ENCODE results near the gene SRP68. TPM values are rescaled to one million over a fixed set of nuclear protein-coding genes. Genes with fewer than 3 reads are reported as not detected.

SRP68 gene
- total and polyA plus RNA-seq, 2 experiments from 2014 or later, result 38.2 to 69.8 TPM

DNA sequence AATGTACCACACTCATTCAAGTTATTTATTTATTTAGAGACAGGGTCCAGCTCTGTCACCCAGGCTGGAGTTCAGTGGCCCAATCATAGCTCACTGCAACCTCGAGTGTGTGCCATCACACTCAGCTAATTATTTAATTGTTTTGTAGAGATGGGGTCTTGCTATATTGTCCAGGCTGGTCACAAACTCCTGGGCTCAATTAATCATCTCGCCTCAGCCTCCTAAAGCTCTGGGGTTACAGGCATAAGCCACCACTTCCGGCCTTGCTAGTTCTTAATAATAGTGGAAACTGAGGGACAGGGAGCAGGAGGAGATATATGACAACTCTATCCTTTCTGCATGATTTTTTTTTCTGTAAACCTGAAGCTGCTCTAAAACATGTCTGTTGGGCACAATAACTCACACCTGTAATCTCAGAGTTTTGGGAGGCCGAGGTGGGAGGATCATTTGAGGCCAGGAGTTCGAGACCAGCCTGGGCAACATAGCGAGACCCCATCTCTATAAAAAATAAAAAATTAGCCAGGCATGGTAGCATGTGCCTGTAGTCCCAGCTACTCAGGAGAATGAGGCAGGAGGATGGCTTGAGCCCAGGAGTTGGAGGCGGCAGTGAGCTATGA lies 42.9 kb upstream of the SRP68 start:
- in situ Hi-C loops (cut with MboI), result no loop called here
- WGBS, 2 experiments (ENCODE audit: low coverage in 1 of 2, low lambda C conversion rate in 2 of 2, missing lambda C conversion rate in 2 of 2), result 68 to 73% methylated on average over 7 of the region's 7 CpGs
- H3K9me2 ChIP-seq (ENCODE audit: insufficient read depth), result no peaks in the 10 kb centered on the region
- no peaks in the 10 kb centered on the region for H3K27me3 ChIP-seq (replicated peaks; ENCODE audit: insufficient read depth)
- no peaks in the 10 kb centered on the region for H3K4me1 ChIP-seq (ENCODE audit: insufficient read depth)
- no peak overlapping the region for H2AFZ ChIP-seq
- no peaks in the 10 kb centered on the region for H4K20me1 ChIP-seq (ENCODE audit: insufficient read depth)
- H3K27ac ChIP-seq, result no peak overlapping the region
- H3K9ac ChIP-seq, result no peak overlapping the region
- H3K4me2 ChIP-seq (ENCODE audit: unreplicated experiment), result no peak overlapping the region
- no peaks in the 10 kb centered on the region for H3K36me3 ChIP-seq (ENCODE audit: low read depth)
- H3F3A ChIP-seq (ENCODE audit: insufficient read depth), result no peaks in the 10 kb centered on the region
- no peaks in the 10 kb centered on the region for H3K79me2 ChIP-seq (ENCODE audit: insufficient read depth)
- no peak for DNase-seq
- H3K9me3 ChIP-seq (ENCODE audit: low read depth), result no peaks in the 10 kb centered on the region
- no peak overlapping the region for H3K4me3 ChIP-seq
- no peak for TF ChIP-seq EZH2phosphoT487 (IDR thresholded peaks at IDR 0.05; ENCODE audit: insufficient read depth, low read depth)
- no peak for TF ChIP-seq EZH2 (IDR thresholded peaks at IDR 0.05; ENCODE audit: insufficient read depth, poor library complexity, severe bottlenecking)

- Histone ChIP-seq H3K79me2 (ENCODE audit: insufficient read depth) (no peaks in the 10 kb centered on the region), H3K9me3 (ENCODE audit: low read depth) (no peaks in the 10 kb centered on the region), H2AFZ (no peak overlapping the region), H3K4me1 (ENCODE audit: insufficient read depth) (no peaks in the 10 kb centered on the region), H4K20me1 (ENCODE audit: insufficient read depth) (no peaks in the 10 kb centered on the region), H3K27ac (no peak overlapping the region), H3K9me2 (ENCODE audit: insufficient read depth) (no peaks in the 10 kb centered on the region), H3K4me3 (no peak overlapping the region), H3F3A (ENCODE audit: insufficient read depth) (no peaks in the 10 kb centered on the region), H3K27me3 (replicated peaks; ENCODE audit: insufficient read depth) (no peaks in the 10 kb centered on the region), H3K9ac (no peak overlapping the region), H3K4me2 (ENCODE audit: unreplicated experiment) (no peak overlapping the region), H3K36me3 (ENCODE audit: low read depth) (no peaks in the 10 kb centered on the region)
- DNase-seq, result peak; percentile 18
- WGBS, 2 experiments (ENCODE audit: low coverage in 1 of 2, low lambda C conversion rate in 2 of 2, missing lambda C conversion rate in 2 of 2), result 52 to 62% methylated on average over 2 of the region's 2 CpGs
- in situ Hi-C loops (cut with MboI), result no loop called here
- no peak for TF ChIP-seq EZH2 (IDR thresholded peaks at IDR 0.05; ENCODE audit: insufficient read depth, poor library complexity, severe bottlenecking)
- no peak for TF ChIP-seq EZH2phosphoT487 (IDR thresholded peaks at IDR 0.05; ENCODE audit: insufficient read depth, low read depth)
Observed at GRCh38 chr17:76111956-76112355, 39.6 kb upstream of the SRP68 start.

DNA sequence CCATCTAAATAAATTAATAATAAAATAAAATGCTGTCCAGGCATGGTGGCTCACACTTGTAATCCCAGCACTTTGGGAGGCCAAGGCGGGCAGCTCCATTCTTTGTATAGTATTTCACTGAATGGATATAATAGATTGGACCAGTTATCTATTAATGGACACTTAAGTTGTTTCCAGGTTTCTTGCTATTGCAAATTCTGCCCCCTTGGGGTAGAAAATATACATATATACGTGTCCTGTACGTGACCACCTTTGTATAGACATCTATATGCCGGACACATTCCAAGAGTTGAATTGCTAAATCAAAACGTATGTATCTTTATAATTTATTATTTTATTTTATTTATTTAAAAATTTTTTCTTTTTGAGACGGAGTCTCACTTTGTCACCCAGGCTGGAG lies 35.2 kb upstream of the SRP68 start:
- Histone ChIP-seq H2AFZ (no peak overlapping the region), H3F3A (ENCODE audit: insufficient read depth) (no peaks in the 10 kb centered on the region), H4K20me1 (ENCODE audit: insufficient read depth) (no peaks in the 10 kb centered on the region), H3K4me3 (no peak overlapping the region), H3K4me1 (ENCODE audit: insufficient read depth) (peaks cover 4% of the 10 kb centered on the region; the same call in 1 of the 2 replicates), H3K27me3 (replicated peaks; ENCODE audit: insufficient read depth) (no peaks in the 10 kb centered on the region), H3K36me3 (ENCODE audit: low read depth) (no peaks in the 10 kb centered on the region), H3K27ac (no peak overlapping the region), H3K4me2 (ENCODE audit: unreplicated experiment) (no peak overlapping the region), H3K9ac (no peak overlapping the region), H3K9me2 (ENCODE audit: insufficient read depth) (no peaks in the 10 kb centered on the region), H3K9me3 (ENCODE audit: low read depth) (no peaks in the 10 kb centered on the region), H3K79me2 (ENCODE audit: insufficient read depth) (peaks cover 11% of the 10 kb centered on the region)
- WGBS, 2 experiments (ENCODE audit: low coverage in 1 of 2, low lambda C conversion rate in 2 of 2, missing lambda C conversion rate in 2 of 2), result 87 to 89% methylated on average over 6 of the region's 6 CpGs
- peak; percentile 29 for DNase-seq
- in situ Hi-C loops (cut with MboI), result no loop called here
- TF ChIP-seq EZH2 (IDR thresholded peaks at IDR 0.05; ENCODE audit: insufficient read depth, poor library complexity, severe bottlenecking) (no peak), EZH2phosphoT487 (IDR thresholded peaks at IDR 0.05; ENCODE audit: insufficient read depth, low read depth) (no peak)

GRCh38 chr17:76106703-76107102 lies 34.4 kb upstream of the SRP68 start:
- Histone ChIP-seq H3K27ac (no peak overlapping the region), H3K9ac (no peak overlapping the region), H4K20me1 (ENCODE audit: insufficient read depth) (no peaks in the 10 kb centered on the region), H3K27me3 (replicated peaks; ENCODE audit: insufficient read depth) (no peaks in the 10 kb centered on the region), H3K4me1 (ENCODE audit: insufficient read depth) (peaks cover 4% of the 10 kb centered on the region; the same call in 1 of the 2 replicates), H3K36me3 (ENCODE audit: low read depth) (peaks cover under 1% of the 10 kb centered on the region; the same call in 1 of the 2 replicates), H2AFZ (peak overlapping the region; percentile 36; the same call in 1 of the 2 replicates), H3F3A (ENCODE audit: insufficient read depth) (no peaks in the 10 kb centered on the region), H3K79me2 (ENCODE audit: insufficient read depth) (peaks cover 19% of the 10 kb centered on the region), H3K9me2 (ENCODE audit: insufficient read depth) (no peaks in the 10 kb centered on the region), H3K4me3 (no peak overlapping the region), H3K9me3 (ENCODE audit: low read depth) (no peaks in the 10 kb centered on the region), H3K4me2 (ENCODE audit: unreplicated experiment) (no peak overlapping the region)
- TF ChIP-seq EZH2phosphoT487 (IDR thresholded peaks at IDR 0.05; ENCODE audit: insufficient read depth, low read depth) (no peak), EZH2 (IDR thresholded peaks at IDR 0.05; ENCODE audit: insufficient read depth, poor library complexity, severe bottlenecking) (no peak)
- no peak for DNase-seq
- in situ Hi-C loops (cut with MboI), result no loop called here
- WGBS, 2 experiments (ENCODE audit: low coverage in 1 of 2, low lambda C conversion rate in 2 of 2, missing lambda C conversion rate in 2 of 2), result 72 to 75% methylated on average over 3 of the region's 3 CpGs
